Thoracic aorta (tissue), 2 donors: ENCODE results near the gene RPGR. TPM values are rescaled to one million over a fixed set of nuclear protein-coding genes. Genes with fewer than 3 reads are reported as not detected.

Experiments used
- ATAC-seq: fragments of 150-250 bp; one replicate; pipeline ENCODE4 v1.8.0; 2017; ENCODE audit warnings: low read depth; ENCODE audit not compliant: insufficient number of reproducible peaks, low FRiP score
- DNase-seq: peaks from one replicate; pipeline ENCODE4 v3.0.0-alpha.2; 2020; ENCODE audit warnings: low spot score
- H3K27ac ChIP-seq, 2 donors: fragments of 200-600 bp; sonication (generic); 1 replicate in 1 of 2; 2 replicates in 1 of 2; pipeline ENCODE4 v1.5.1; 2016; ENCODE audit warnings: mild to moderate bottlenecking in 2 of 2, moderate library complexity in 2 of 2
- H3K27me3 ChIP-seq: fragments of 200-600 bp; sonication (generic); replicated peaks from 2 replicates; pipeline ENCODE4 v1.6.0; 2016; ENCODE audit warnings: mild to moderate bottlenecking; ENCODE audit not compliant: insufficient read depth
- H3K36me3 ChIP-seq: fragments of 200-600 bp; sonication (generic); one replicate; pipeline ENCODE4 v1.5.1; 2016
- H3K4me1 ChIP-seq, 2 donors: fragments of 200-600 bp; sonication (generic); 1 replicate in 1 of 2; 2 replicates in 1 of 2; pipeline versions ENCODE4 v1.5.1 to v1.6.0; 2016; ENCODE audit warnings: low read depth in 2 of 2, mild to moderate bottlenecking in 1 of 2; ENCODE audit not compliant: control insufficient read depth in 1 of 2
- H3K4me3 ChIP-seq: fragments of 200-600 bp; sonication (generic); 2 replicates; pipeline ENCODE4 v1.5.1; 2016; ENCODE audit warnings: mild to moderate bottlenecking
- H3K9me3 ChIP-seq: fragments of 200-600 bp; sonication (generic); 2 replicates; pipeline ENCODE4 v1.5.1; 2016
- total RNA-seq, 2 donors: library from RNA; depleted of rRNA; stranded (reverse); fragments of >200 nt; gene quantifications; one replicate each; pipeline versions ENCODE4 v1.1.0 to v1.2.3, GENCODE V29; 2016
- TF ChIP-seq, protein P1 (sequence below): fragments of 200-600 bp; sonication (generic); IDR thresholded peaks from one replicate; pipeline ENCODE4 v1.5.1; 2019; ENCODE audit warnings: antibody characterized with exemption

Gene RPGR
- total RNA-seq, 2 donors from 2014 or later = 12.6 to 37.2 TPM

DNA sequence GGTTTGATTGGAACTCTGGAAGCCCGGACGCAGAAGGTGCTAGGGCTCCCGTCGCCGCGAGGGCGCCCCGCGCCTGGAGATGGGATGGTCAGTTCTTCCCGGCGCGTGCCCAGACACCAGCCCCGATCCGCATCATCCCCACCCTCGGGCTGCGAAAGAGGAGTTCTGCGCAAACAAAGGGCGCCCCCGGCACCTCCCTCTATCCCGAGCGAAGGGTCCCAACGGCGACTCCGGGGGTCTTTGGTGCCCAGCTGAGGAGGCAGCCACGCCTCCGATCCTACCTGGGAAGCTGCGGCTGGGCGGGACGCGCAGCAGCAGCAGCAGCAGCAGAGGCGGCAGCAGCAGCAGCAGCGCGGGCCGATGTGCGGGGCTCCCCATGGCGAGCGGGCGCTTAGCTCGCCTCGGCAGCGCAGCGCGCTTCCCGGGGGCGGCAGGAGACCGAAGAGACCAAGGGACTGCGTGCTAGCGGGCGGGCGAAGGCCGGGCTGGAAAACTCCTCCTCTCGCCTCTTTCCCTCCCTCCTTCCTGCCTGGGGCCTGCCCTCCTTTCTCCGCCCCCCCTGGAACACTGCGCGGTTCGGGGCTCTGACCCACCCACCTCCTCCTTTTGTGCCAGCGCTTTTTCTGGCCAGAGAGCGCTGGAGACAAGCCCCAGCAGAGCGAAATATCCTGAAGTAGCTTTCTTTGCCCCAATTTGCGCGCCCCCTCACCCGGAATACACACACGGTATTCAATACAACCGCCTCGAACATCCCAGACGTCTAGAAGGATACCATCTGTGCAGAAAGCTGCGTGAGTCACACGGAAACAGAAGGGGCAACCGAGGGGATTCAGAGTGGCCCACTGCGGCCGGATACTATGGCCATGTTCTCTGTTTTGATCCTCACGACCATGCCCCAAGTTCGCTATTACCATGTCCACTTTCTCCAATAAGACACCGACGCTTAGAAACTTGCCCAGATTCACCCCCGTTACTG is 106.6 kb downstream of the RPGR start, which contains the start of gene SRPX:
SRPX (minus strand) TSS at position 457 of the 976 bp plus-strand sequence; CDS start at position 378, 79 bp downstream.
- Histone ChIP-seq H3K4me1 (peaks cover 0 to 7% of the 10 kb centered on the region in 2 donors), H3K36me3 (no peaks in the 10 kb centered on the region), H3K27ac (no peak within 1 kb of the TSS), H3K27me3 (no peaks in the 10 kb centered on the region), H3K9me3 (no peaks in the 10 kb centered on the region), H3K4me3 (peak within 1 kb of the TSS; percentile 68)
- no peak for ATAC-seq
- TF ChIP-seq, protein P1, sequence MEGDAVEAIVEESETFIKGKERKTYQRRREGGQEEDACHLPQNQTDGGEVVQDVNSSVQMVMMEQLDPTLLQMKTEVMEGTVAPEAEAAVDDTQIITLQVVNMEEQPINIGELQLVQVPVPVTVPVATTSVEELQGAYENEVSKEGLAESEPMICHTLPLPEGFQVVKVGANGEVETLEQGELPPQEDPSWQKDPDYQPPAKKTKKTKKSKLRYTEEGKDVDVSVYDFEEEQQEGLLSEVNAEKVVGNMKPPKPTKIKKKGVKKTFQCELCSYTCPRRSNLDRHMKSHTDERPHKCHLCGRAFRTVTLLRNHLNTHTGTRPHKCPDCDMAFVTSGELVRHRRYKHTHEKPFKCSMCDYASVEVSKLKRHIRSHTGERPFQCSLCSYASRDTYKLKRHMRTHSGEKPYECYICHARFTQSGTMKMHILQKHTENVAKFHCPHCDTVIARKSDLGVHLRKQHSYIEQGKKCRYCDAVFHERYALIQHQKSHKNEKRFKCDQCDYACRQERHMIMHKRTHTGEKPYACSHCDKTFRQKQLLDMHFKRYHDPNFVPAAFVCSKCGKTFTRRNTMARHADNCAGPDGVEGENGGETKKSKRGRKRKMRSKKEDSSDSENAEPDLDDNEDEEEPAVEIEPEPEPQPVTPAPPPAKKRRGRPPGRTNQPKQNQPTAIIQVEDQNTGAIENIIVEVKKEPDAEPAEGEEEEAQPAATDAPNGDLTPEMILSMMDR = no peak
- DNase-seq = no peak

DNA sequence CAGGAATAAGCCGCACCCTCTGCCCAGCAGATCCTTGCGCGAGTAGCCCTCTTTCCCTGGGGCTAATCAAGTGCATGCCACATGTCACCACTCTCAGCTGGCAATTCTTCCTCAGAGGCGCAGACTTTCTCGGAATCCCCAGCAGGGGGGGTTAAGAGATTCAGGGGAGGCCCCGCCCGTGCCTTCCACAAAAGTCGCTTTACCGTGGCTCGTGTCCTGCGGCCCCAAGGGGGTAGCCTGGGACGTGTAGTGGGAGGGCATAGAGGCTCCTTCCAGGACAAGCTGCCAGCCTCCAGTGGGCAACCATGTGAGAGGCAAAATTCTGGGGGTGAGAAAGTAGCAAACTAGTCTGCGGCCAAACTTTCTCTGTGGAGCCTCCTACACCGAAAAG is 107.3 kb downstream of the RPGR start:
- TF ChIP-seq, protein P1 = peak; percentile 16
- Histone ChIP-seq H3K4me1 (peaks cover 0 to 7% of the 10 kb centered on the region in 2 donors), H3K27me3 (no peaks in the 10 kb centered on the region), H3K9me3 (no peaks in the 10 kb centered on the region), H3K27ac (no peak overlapping the region), H3K36me3 (no peaks in the 10 kb centered on the region), H3K4me3 (peak overlapping the region; percentile 68)
- no peak for DNase-seq
- ATAC-seq = no peak

Other genes with a start within 250 kb of the RPGR start
- 10 to 100 TPM; 54.5 to 65.9 TPM for gene SRPX, start 106.6 kb downstream of the RPGR start, total RNA-seq
- gene OTC, start 25.1 kb upstream of the RPGR start, total RNA-seq = 1 to 10 TPM in 1 of 2 donors, not detected in 1; 1.6 TPM
- gene TSPAN7, start 234.0 kb upstream of the RPGR start, total RNA-seq = 10 to 100 TPM; 17.7 to 38.4 TPM